Mesenteric fat pad (tissue), 1 donor: ENCODE data around the gene PTPN5. TPM values are rescaled to one million over a fixed set of nuclear protein-coding genes. Genes with fewer than 3 reads are reported as not detected.
"Not testable (repeated sequence)": the region's sequence is repeated elsewhere in the genome, so short reads cannot be mapped to it uniquely, and the experiment has no call there.

Experiments used
- DNase-seq: peaks from one replicate; pipeline ENCODE4 v3.0.0-alpha.2; 2020; ENCODE audit warnings: low spot score
- total RNA-seq: library from RNA; stranded (reverse); fragmentation: NEBNext Ultra II Directional; extraction: Animal tissue kit (Norgen Biotek cat#: 25700); gene quantifications from one replicate; pipeline ENCODE4 v1.2.1, GENCODE V29; 2021
- donor health status: DM: yes; HTN: yes; CAD: no.

Gene PTPN5
- total RNA-seq, 1 donor from 2014 or later = 1.1 TPM

DNA sequence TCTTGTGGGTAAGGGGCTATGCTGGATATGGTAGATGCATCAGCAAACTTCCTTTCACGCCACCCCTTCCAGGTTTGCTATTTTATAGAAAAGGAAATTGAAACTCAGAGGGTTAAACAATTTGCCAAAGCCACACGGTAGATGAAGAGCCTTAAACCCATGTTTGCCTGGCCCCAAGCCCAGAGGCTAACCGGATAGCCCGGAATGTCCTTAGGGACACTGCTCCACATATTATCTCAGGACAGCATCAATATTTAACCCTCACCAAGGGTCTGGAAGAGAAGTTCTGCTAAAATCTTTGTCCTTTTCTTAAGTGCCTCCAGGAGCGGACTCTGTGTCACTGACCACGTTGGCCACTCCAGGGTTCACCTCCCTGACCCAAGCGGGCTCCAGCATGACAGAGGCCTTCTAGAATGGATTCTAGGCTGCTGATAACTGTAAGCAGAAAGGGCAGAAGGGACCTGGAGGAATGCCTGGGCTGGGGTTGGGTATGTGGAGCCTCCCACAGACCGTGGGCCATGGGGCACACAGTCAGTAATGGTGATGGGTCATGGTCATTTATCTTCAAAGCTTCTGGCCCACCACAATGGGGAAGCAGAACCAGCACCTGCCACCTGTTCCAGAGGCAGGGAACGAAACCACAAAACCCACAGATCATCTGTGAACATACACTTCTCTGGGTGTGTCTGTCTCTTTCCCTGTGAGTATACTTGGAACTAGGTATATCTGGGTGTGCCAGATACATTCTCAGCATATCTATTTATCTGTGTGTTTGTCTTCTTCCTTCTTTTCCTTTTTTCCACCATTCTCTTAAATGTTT, 98.4 kb downstream of the PTPN5 start:
- DNase-seq = peak; percentile 74

DNA sequence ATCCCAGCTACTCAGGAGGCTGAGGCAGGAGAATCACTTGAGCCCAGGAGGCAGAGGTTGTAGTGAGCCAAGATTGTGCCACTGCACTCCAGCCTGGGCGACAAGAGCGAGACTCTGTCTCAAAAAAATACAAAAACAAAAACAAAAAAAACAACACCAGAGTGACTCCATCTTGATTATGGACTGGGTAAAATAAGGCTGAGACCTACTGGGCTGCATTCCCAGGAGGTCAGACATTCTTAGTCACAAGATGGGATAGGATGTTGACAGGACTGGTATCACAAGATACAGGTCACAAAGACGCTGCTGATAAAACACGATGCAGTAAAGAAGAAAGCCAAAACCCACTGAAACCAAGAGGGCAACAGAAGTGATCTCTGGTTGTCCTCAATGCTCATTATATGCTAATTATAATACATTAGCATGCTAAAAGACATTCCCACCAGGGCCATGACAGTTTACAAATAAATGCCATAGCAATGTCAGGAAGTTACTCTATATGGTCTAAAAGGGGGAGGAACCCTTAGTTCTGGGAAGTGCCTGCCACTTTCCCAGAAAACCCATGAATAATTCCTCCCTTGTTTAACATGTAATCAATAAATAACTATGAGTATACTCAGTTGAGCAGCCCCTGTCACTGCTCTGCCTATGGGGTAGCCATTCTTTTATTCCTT, 100.0 kb downstream of the PTPN5 start:
- DNase-seq = not testable (repeated sequence)

DNA sequence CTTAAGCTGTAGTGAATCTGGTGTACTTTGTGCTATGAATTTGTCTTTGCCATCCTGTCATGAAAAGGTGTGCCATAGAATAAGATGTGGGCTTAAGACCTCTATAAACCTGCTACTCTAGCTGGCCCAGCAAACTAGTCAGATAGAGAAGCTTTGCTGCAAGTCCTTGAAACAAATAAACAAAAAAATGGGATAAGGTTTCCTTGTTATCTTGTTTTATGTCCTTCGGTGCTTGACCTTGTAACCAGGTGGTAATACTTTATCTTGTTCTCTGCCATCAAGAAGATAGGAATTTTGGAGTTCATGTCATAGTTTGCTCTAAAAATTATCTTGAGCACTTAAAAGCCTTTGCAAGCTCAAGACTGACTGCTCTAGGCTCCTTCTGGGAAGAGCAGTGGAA, 107.3 kb downstream of the PTPN5 start:
- no peak for DNase-seq

DNA sequence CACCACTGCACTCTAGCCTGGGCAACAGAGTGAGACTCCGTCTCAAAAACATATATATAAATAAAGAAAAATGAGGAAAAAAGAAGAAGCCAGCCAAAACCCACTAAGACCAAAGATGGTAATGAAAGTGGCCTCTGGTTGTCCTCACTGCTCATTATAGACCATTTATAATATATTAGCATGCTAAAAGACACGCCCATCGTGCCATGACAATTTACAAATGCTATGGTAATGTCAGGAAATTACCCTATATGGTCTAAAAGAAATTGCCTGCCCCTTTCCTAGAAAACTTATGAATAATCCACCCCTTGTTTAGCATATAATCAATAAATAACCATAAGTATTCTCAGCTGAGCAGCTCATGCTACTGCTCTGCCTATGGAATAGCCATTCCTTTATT, 109.1 kb downstream of the PTPN5 start:
- no peak for DNase-seq

DNA sequence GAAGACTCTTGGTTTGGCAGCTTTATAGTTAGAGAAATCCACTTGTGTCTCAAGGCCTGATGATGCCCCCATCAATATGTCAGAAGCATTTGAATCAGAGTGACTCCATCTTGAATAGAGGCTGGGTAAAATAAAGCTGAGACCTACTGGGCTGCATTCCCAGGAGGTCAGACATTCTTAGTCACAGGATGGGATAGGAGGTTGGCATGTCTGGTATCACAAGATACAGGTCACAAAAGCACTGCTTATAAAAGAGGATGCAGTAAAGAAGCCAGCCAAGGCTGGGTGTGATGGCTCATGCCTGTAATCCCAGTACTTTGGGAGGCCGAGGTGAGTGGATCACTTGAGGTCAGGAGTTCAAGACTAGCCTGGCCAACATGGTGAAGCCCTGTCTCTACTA, 109.6 kb downstream of the PTPN5 start:
- not testable (repeated sequence) for DNase-seq

Other genes starting within 250 kb of the PTPN5 start
- 29.0 TPM for gene UEVLD, start 203.1 kb downstream of the PTPN5 start, total RNA-seq
- gene MISFA, start 192.0 kb downstream of the PTPN5 start, total RNA-seq = 3.7 TPM
- gene SPTY2D1, start 157.5 kb downstream of the PTPN5 start, total RNA-seq = 17.1 TPM
- gene TMEM86A, start 93.0 kb downstream of the PTPN5 start, total RNA-seq = 6.1 TPM
- 1.00 TPM for gene IGSF22, start 65.6 kb downstream of the PTPN5 start, total RNA-seq
- not detected for gene MRGPRX1, start 147.6 kb upstream of the PTPN5 start, total RNA-seq